Osteocyte (in vitro differentiated cells): ENCODE results near the gene FGF9. TPM values are rescaled to one million over a fixed set of nuclear protein-coding genes. Genes with fewer than 3 reads are reported as not detected.

Experiments used
- DNase-seq: peaks from one replicate; pipeline ENCODE4 v3.0.0; 2021; ENCODE audit warnings: mixed read lengths; ENCODE audit not compliant: unreplicated experiment; ENCODE audit errors: extremely low spot score
- H3K27ac Mint-ChIP-seq: one replicate; pipeline ENCODE4 v1.8.0; 2021; ENCODE audit warnings: mild to moderate bottlenecking, mixed read lengths; ENCODE audit not compliant: unreplicated experiment
- H3K27me3 Mint-ChIP-seq: one replicate; pipeline ENCODE4 v1.8.0; 2021; ENCODE audit warnings: mixed read lengths; ENCODE audit not compliant: unreplicated experiment
- H3K36me3 Mint-ChIP-seq: one replicate; pipeline ENCODE4 v1.8.0; 2021; ENCODE audit warnings: mixed read lengths; ENCODE audit not compliant: unreplicated experiment
- H3K4me1 Mint-ChIP-seq: one replicate; pipeline ENCODE4 v1.8.0; 2021; ENCODE audit warnings: mixed read lengths; ENCODE audit not compliant: unreplicated experiment
- H3K4me3 Mint-ChIP-seq: one replicate; pipeline ENCODE4 v1.8.0; 2021; ENCODE audit warnings: mild to moderate bottlenecking, moderate library complexity, mixed read lengths; ENCODE audit not compliant: unreplicated experiment
- H3K9me3 Mint-ChIP-seq: one replicate; pipeline ENCODE4 v1.8.0; 2021; ENCODE audit warnings: mixed read lengths; ENCODE audit not compliant: unreplicated experiment
- CTCF ChIP-seq: fragments of 200-600 bp; sonication (generic); IDR thresholded peaks from 2 replicates; pipeline ENCODE4 v1.5.0; 2021; ENCODE audit warnings: antibody characterized with exemption, mild to moderate bottlenecking, moderate library complexity
- total RNA-seq: library from RNA; stranded (reverse); gene quantifications from 2 replicates; pipeline ENCODE4 v1.2.1, GENCODE V29; 2021

FGF9 gene
- total RNA-seq, 1 donor from 2014 or later = not detected

GRCh38 chr13:21671620-21672286, 880 bp downstream of the FGF9 start:
- no peak for DNase-seq
- H3K27ac Mint-ChIP-seq = no peak overlapping the region
- peaks cover 65% of the 10 kb centered on the region for H3K27me3 Mint-ChIP-seq

GRCh38 chr13:21672287-21672680, 1.4 kb downstream of the FGF9 start:
- H3K4me1 Mint-ChIP-seq = peaks cover 43% of the 10 kb centered on the region
- H3K27me3 Mint-ChIP-seq = peaks cover 66% of the 10 kb centered on the region
- H3K4me3 Mint-ChIP-seq = no peak overlapping the region
- H3K9me3 Mint-ChIP-seq = no peaks in the 10 kb centered on the region
- no peak overlapping the region for H3K27ac Mint-ChIP-seq
- DNase-seq = no peak
- no peak for TF ChIP-seq CTCF
- no peaks in the 10 kb centered on the region for H3K36me3 Mint-ChIP-seq

More at GRCh38 chr13:21671620-21672286, 880 bp downstream of the FGF9 start:
- Mint-ChIP-seq H3K4me1 (peaks cover 43% of the 10 kb centered on the region), H3K9me3 (no peaks in the 10 kb centered on the region), H3K4me3 (peak overlapping the region; percentile 75), H3K36me3 (no peaks in the 10 kb centered on the region)
- no peak for TF ChIP-seq CTCF

- H3K27ac Mint-ChIP-seq = no peak overlapping the region
- peaks cover 67% of the 10 kb centered on the region for H3K27me3 Mint-ChIP-seq
- peaks cover 43% of the 10 kb centered on the region for H3K4me1 Mint-ChIP-seq
- no peak for TF ChIP-seq CTCF
- no peaks in the 10 kb centered on the region for H3K9me3 Mint-ChIP-seq
- no peak for DNase-seq
- peak overlapping the region; percentile 64 for H3K4me3 Mint-ChIP-seq
- no peaks in the 10 kb centered on the region for H3K36me3 Mint-ChIP-seq
Observed at GRCh38 chr13:21672796-21673538, 2.1 kb downstream of the FGF9 start.

- TF ChIP-seq CTCF = peak; percentile 21
- no peaks in the 10 kb centered on the region for H3K36me3 Mint-ChIP-seq
- H3K27me3 Mint-ChIP-seq = peaks cover 65% of the 10 kb centered on the region
- peaks cover 42% of the 10 kb centered on the region for H3K4me1 Mint-ChIP-seq
- no peak for DNase-seq
- no peak overlapping the region for H3K27ac Mint-ChIP-seq
- H3K9me3 Mint-ChIP-seq = no peaks in the 10 kb centered on the region
- peak overlapping the region; percentile 64 for H3K4me3 Mint-ChIP-seq
Observed at GRCh38 chr13:21673539-21673788, 2.6 kb downstream of the FGF9 start.

DNA sequence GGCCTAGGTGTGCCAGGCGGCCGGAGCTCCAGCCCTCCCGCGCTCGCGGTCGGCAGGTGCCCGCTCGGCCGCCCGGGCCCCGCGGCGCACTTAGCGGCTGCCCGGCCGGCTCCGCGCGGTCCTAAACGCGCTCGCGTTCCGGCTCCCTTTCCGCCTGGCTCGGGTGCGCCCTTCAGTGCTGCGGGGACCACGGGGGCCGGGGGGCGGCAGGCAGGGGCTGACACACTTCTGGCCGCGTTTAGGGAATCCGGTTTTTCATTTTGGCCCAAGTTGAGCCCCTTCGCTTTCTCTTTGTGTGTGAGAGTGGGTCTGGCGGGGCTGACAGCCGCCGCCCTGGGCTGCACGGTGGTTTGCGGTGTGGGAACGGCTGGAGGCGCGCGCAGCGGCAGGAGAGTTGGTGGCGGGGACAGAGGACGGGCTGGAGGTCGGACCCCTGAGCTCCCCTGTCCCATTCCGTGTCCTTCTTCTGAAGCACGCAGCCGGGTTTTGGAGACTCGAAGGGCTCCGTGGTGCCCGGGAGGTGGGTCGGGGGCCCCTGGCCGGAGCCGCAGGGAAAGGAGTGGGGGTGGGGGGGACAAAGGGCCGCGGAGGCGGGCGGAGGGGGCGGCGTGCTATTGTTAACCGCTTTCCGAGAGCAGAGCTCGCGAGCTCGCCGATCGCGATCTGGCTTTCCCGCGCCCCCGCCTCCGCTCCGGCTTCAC, 3.1 kb downstream of the FGF9 start:
- H3K4me1 Mint-ChIP-seq = peaks cover 37% of the 10 kb centered on the region
- peak overlapping the region; percentile 73 for H3K4me3 Mint-ChIP-seq
- TF ChIP-seq CTCF = no peak
- no peaks in the 10 kb centered on the region for H3K9me3 Mint-ChIP-seq
- no peaks in the 10 kb centered on the region for H3K36me3 Mint-ChIP-seq
- no peak overlapping the region for H3K27ac Mint-ChIP-seq
- DNase-seq = no peak
- peaks cover 65% of the 10 kb centered on the region for H3K27me3 Mint-ChIP-seq
